Stomach (tissue), 9 donors: Measurements from ENCODE around the gene NKIRAS2. TPM values are rescaled to one million over a fixed set of nuclear protein-coding genes. Genes with fewer than 3 reads are reported as not detected.

Source experiments
- DNase-seq, 2 donors: peaks; one replicate each; pipeline versions ENCODE4 v3.0.0 to v3.0.0-alpha.2; 2013 to 2019
- H3K27ac ChIP-seq, 5 donors: fragments of 200-600 bp in 4 of 5; sonication (generic) in 4 of 5; one replicate each; pipeline ENCODE4 v1.5.1; 2013 to 2019; ENCODE audit warnings: mild to moderate bottlenecking in 1 of 5, moderate library complexity in 1 of 5
- H3K27me3 ChIP-seq, 3 donors: fragments of 200-600 bp; sonication (generic); one replicate each; pipeline ENCODE4 v1.5.1; 2017 to 2019; ENCODE audit warnings: mixed run types in 1 of 3
- H3K36me3 ChIP-seq, 4 donors: fragments of 200-600 bp; sonication (generic); 1 replicate in 3 of 4; 2 replicates in 1 of 4; pipeline ENCODE4 v1.5.1; 2016 to 2019
- H3K4me1 ChIP-seq, 4 donors: fragments of 200-600 bp; sonication (generic); one replicate each; pipeline ENCODE4 v1.5.1; 2016 to 2019
- H3K4me3 ChIP-seq, 4 donors: fragments of 200-600 bp; sonication (generic) in 3 of 4; one replicate each; pipeline ENCODE4 v1.5.1; 2016 to 2019; ENCODE audit warnings: mild to moderate bottlenecking in 1 of 4
- H3K9me3 ChIP-seq, 4 donors: fragments of 200-600 bp; sonication (generic); one replicate each; pipeline ENCODE4 v1.5.1; 2016 to 2019
- CTCF ChIP-seq, 7 experiments: fragments of 450-650 bp in 4 of 7; fragments of 200-600 bp in 3 of 7; sonication (generic) in 3 of 7; IDR thresholded peaks; one replicate each; pipeline ENCODE4 v1.5.1; 2016 to 2019; ENCODE audit warnings: antibody characterized with exemption in 7 of 7, control low read depth in 2 of 7, mild to moderate bottlenecking in 1 of 7
- EP300 ChIP-seq: sonication (generic); formaldehyde crosslinking; IDR thresholded peaks from one replicate; pipeline ENCODE4 v1.6.1; 2017; ENCODE audit warnings: antibody characterized with exemption
- POLR2A ChIP-seq, 4 donors: fragments of 450-650 bp; IDR thresholded peaks; one replicate each; pipeline ENCODE4 v1.6.1; 2016; ENCODE audit warnings: antibody characterized with exemption in 4 of 4, control low read depth in 2 of 4, mild to moderate bottlenecking in 1 of 4, moderate library complexity in 1 of 4
- POLR2AphosphoS5 ChIP-seq, 3 donors: sonication (generic); formaldehyde crosslinking; IDR thresholded peaks; one replicate each; pipeline ENCODE4 v1.6.1; 2016; ENCODE audit warnings: antibody characterized with exemption in 3 of 3
- WGBS, 5 donors: extraction: QIAGEN DNeasy Blood & Tissue Kit in 3 of 5; methylation state at CpG; one replicate each; pipeline versions ENCODE4 v1.1.5 to v1.1.7; 2013 to 2018; 5-methylcytosine and 5-hydroxymethylcytosine counted together
- intact Hi-C: fragments of 100-400 bp; cut with DNase I; formaldehyde crosslinking; loops from one replicate; pipeline ENCODE4 v1.15.1; 2023; ENCODE audit warnings: low total_unique reads
- polyA plus RNA-seq, 3 donors: library from polyadenylated mRNA; stranded (reverse); fragments of 200-250 nt; gene quantifications; one replicate each; pipeline ENCODE4 v1.2.3, GENCODE V29; 2013
- total RNA-seq, 5 donors: library from RNA; depleted of rRNA; stranded (reverse); fragments of >200 nt; gene quantifications; one replicate each; pipeline versions ENCODE4 v1.1.0 to v1.2.3, GENCODE V29; 2014 to 2016
- donor health status: healthy with polysubstance abuse.
- donor health status: Bipolar disorder and iron deficiency.
- donor health status: healthy.

The NKIRAS2 gene
- total and polyA plus RNA-seq, 8 donors = 7.5 to 28.5 (median 20.8) TPM

DNA sequence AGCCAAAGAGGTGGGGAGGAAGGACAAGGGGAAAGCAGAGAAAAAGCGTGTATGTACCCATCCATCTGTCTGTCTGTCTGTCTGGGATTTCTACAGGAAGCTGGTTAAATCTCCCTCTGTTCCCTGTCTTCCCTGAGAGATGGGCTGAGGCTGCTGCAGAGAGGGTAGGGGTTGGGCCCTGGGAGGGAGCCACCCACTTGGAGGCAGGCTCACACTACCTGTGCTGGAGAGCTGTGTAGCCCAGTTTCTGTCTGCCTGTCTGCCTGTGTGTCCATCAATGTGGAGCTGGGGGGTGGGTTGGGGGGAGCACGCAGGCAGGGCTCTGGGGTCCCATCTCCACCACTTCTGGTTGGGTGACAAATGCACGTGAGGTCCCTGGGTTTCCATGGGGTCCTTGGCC, 49.1 kb downstream of the NKIRAS2 start:
- no peaks in the 10 kb centered on the region for H3K9me3 ChIP-seq
- H3K4me3 ChIP-seq = no peak overlapping the region
- no peaks in the 10 kb centered on the region for H3K36me3 ChIP-seq
- peaks cover 0 to 45% (median 27%) of the 10 kb centered on the region in 3 donors for H3K27me3 ChIP-seq
- TF ChIP-seq CTCF (IDR thresholded peaks at IDR 0.05) = no peak
- TF ChIP-seq POLR2A (IDR thresholded peaks at IDR 0.05) = no peak
- no peak for TF ChIP-seq EP300
- no peak for TF ChIP-seq POLR2AphosphoS5 (IDR thresholded peaks at IDR 0.05)
- intact Hi-C loops = no loop called here
- H3K27ac ChIP-seq = no peak overlapping the region
- WGBS, 5 donors = 65 to 74% (median 71%) methylated on average over 2 to 3 of the region's 3 CpGs
- peaks cover 11 to 14% (median 12%) of the 10 kb centered on the region in 4 donors for H3K4me1 ChIP-seq
- DNase-seq = no peak

DNA sequence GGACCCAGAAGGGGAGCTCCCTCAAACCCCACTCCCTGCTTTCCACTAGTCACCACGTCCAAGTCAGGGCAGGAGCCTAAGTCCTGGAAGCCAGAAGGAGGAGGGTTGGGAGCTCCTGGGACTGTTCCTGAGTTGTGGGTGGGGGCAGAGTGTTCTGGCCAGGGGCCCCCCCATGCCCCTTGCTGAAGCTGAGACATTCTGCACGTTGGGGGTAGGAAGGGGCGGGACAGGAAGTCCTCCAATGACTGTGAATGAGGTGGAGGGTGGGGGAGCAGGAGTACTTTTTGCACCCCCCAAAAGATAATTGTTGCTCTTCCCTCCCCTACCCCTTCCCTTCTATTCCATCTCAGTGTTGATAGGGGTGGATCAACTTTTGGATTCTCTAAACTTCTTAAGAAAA, 51.9 kb downstream of the NKIRAS2 start:
- H3K4me3 ChIP-seq = peak overlapping the region in 3 of 4 donors; percentile 40 to 49 (median 40)
- no peak overlapping the region for H3K27ac ChIP-seq
- peaks cover 0 to 46% (median 27%) of the 10 kb centered on the region in 3 donors for H3K27me3 ChIP-seq
- 23 to 30% (median 28%) methylated on average over 3 of the region's 3 CpGs for WGBS, 5 donors
- intact Hi-C loops = no loop called here
- no peak for DNase-seq
- H3K4me1 ChIP-seq = peaks cover 11 to 14% (median 12%) of the 10 kb centered on the region in 4 donors
- H3K36me3 ChIP-seq = no peaks in the 10 kb centered on the region
- no peak for TF ChIP-seq POLR2AphosphoS5 (IDR thresholded peaks at IDR 0.05)
- no peak for TF ChIP-seq EP300
- TF ChIP-seq CTCF (IDR thresholded peaks at IDR 0.05) = no peak
- TF ChIP-seq POLR2A (IDR thresholded peaks at IDR 0.05) = no peak
- no peaks in the 10 kb centered on the region for H3K9me3 ChIP-seq

GRCh38 chr17:42072323-42073187, 52.7 kb downstream of the NKIRAS2 start:
- WGBS, 5 donors = 10 to 38% (median 14%) methylated on average over 9 to 67 of the region's 67 CpGs
- no peak overlapping the region for H3K27ac ChIP-seq
- peak; percentile 48 to 72 for DNase-seq
- H3K27me3 ChIP-seq = peaks cover 0 to 47% (median 27%) of the 10 kb centered on the region in 3 donors
- intact Hi-C loops = no loop called here
- TF ChIP-seq CTCF (IDR thresholded peaks at IDR 0.05) = peak in 1 of 7 experiments; percentile 10
- no peak for TF ChIP-seq EP300
- H3K9me3 ChIP-seq = no peaks in the 10 kb centered on the region
- peak overlapping the region; percentile 33 to 49 (median 40) for H3K4me3 ChIP-seq
- peaks cover 11 to 14% (median 12%) of the 10 kb centered on the region in 4 donors for H3K4me1 ChIP-seq
- H3K36me3 ChIP-seq = no peaks in the 10 kb centered on the region

Other genes with a start within 250 kb of the NKIRAS2 start
- gene JUP, start 233.4 kb upstream of the NKIRAS2 start, total RNA-seq = 100 to 1,000 TPM in 1 of 5 donors, 10 to 100 TPM in 4; 59.5 to 248 (median 84.8) TPM
- gene JUP, start 233.4 kb upstream of the NKIRAS2 start, polyA plus RNA-seq = 100 to 1,000 TPM in 2 of 3 donors, 10 to 100 TPM in 1; 85.7 to 163 (median 154) TPM
- gene P3H4, start 208.1 kb upstream of the NKIRAS2 start, total RNA-seq = 10 to 100 TPM in 3 of 5 donors, 1 to 10 TPM in 2; 4.0 to 64.6 (median 11.4) TPM
- 1 to 10 TPM; 4.7 to 7.3 (median 6.3) TPM for gene P3H4, start 208.1 kb upstream of the NKIRAS2 start, polyA plus RNA-seq
- gene FKBP10, start 207.1 kb upstream of the NKIRAS2 start, total RNA-seq = 10 to 100 TPM in 3 of 5 donors, 1 to 10 TPM in 2; 4.6 to 45.3 (median 20.1) TPM
- 10 to 100 TPM in 2 of 3 donors, 1 to 10 TPM in 1; 8.9 to 17.0 (median 12.8) TPM for gene FKBP10, start 207.1 kb upstream of the NKIRAS2 start, polyA plus RNA-seq
- gene NT5C3B, start 183.9 kb upstream of the NKIRAS2 start, total RNA-seq = 10 to 100 TPM in 4 of 5 donors, 1 to 10 TPM in 1; 9.8 to 79.5 (median 31.4) TPM
- 10 to 100 TPM; 70.6 to 80.7 (median 77.0) TPM for gene NT5C3B, start 183.9 kb upstream of the NKIRAS2 start, polyA plus RNA-seq
- 1 to 10 TPM in 1 of 5 donors, not detected in 4; 1.1 TPM for gene KLHL10, start 182.3 kb upstream of the NKIRAS2 start, total RNA-seq
- under 1 TPM in 1 of 3 donors, not detected in 2; 0.23 TPM for gene KLHL10, start 182.3 kb upstream of the NKIRAS2 start, polyA plus RNA-seq
- gene KLHL11, start 154.7 kb upstream of the NKIRAS2 start, total RNA-seq = 10 to 100 TPM in 3 of 5 donors, 1 to 10 TPM in 2; 1.8 to 26.4 (median 11.2) TPM
- gene KLHL11, start 154.7 kb upstream of the NKIRAS2 start, polyA plus RNA-seq = under 1 TPM; 0.43 to 0.87 (median 0.61) TPM
- gene ACLY, start 101.1 kb upstream of the NKIRAS2 start, total RNA-seq = 100 to 1,000 TPM in 1 of 5 donors, 10 to 100 TPM in 4; 29.8 to 121 (median 48.7) TPM
- gene ACLY, start 101.1 kb upstream of the NKIRAS2 start, polyA plus RNA-seq = 10 to 100 TPM; 19.8 to 23.8 (median 23.5) TPM
- 1 to 10 TPM in 1 of 5 donors, not detected in 4; 1.3 TPM for gene ODAD4, start 89.5 kb upstream of the NKIRAS2 start, total RNA-seq
- gene ODAD4, start 89.5 kb upstream of the NKIRAS2 start, polyA plus RNA-seq = 1 to 10 TPM in 1 of 3 donors, under 1 TPM in 2; 0.78 to 2.1 (median 0.81) TPM
- 10 to 100 TPM; 21.0 to 47.2 (median 30.7) TPM for gene CNP, start 53.3 kb upstream of the NKIRAS2 start, total RNA-seq
- 10 to 100 TPM; 27.3 to 29.1 (median 29.0) TPM for gene CNP, start 53.3 kb upstream of the NKIRAS2 start, polyA plus RNA-seq
- 100 to 1,000 TPM in 1 of 5 donors, 10 to 100 TPM in 4; 12.3 to 161 (median 61.6) TPM for gene DNAJC7, start 2.7 kb upstream of the NKIRAS2 start, total RNA-seq
- gene DNAJC7, start 2.7 kb upstream of the NKIRAS2 start, polyA plus RNA-seq = 10 to 100 TPM; 66.7 to 93.3 (median 74.5) TPM
- 1 to 10 TPM in 3 of 5 donors, not detected in 2; 1.8 to 5.2 (median 2.5) TPM for gene C17orf113, start 30.5 kb downstream of the NKIRAS2 start, total RNA-seq
- under 1 TPM; 0.31 to 0.92 (median 0.68) TPM for gene C17orf113, start 30.5 kb downstream of the NKIRAS2 start, polyA plus RNA-seq
- under 1 TPM in 1 of 5 donors, not detected in 4; 0.87 TPM for gene ZNF385C, start 78.4 kb downstream of the NKIRAS2 start, total RNA-seq
- gene ZNF385C, start 78.4 kb downstream of the NKIRAS2 start, polyA plus RNA-seq = 1 to 10 TPM in 1 of 3 donors, under 1 TPM in 2; 0.31 to 1.4 (median 0.53) TPM
- gene DHX58, start 92.6 kb downstream of the NKIRAS2 start, total RNA-seq = 10 to 100 TPM in 2 of 5 donors, 1 to 10 TPM in 3; 3.2 to 21.9 (median 9.8) TPM
- 10 to 100 TPM; 15.1 to 23.4 (median 20.3) TPM for gene DHX58, start 92.6 kb downstream of the NKIRAS2 start, polyA plus RNA-seq
- 100 to 1,000 TPM in 1 of 5 donors, 10 to 100 TPM in 4; 10.1 to 114 (median 74.7) TPM for gene KAT2A, start 101.3 kb downstream of the NKIRAS2 start, total RNA-seq
- 10 to 100 TPM; 25.0 to 90.2 (median 29.3) TPM for gene KAT2A, start 101.3 kb downstream of the NKIRAS2 start, polyA plus RNA-seq
- gene HSPB9, start 102.7 kb downstream of the NKIRAS2 start, total RNA-seq = not detected
- gene HSPB9, start 102.7 kb downstream of the NKIRAS2 start, polyA plus RNA-seq = under 1 TPM; 0.25 to 0.61 (median 0.35) TPM
- gene RAB5C, start 134.9 kb downstream of the NKIRAS2 start, total RNA-seq = 100 to 1,000 TPM in 1 of 5 donors, 10 to 100 TPM in 4; 26.8 to 105 (median 69.2) TPM
- 100 to 1,000 TPM in 2 of 3 donors, 10 to 100 TPM in 1; 67.0 to 225 (median 170) TPM for gene RAB5C, start 134.9 kb downstream of the NKIRAS2 start, polyA plus RNA-seq
- gene KCNH4, start 161.1 kb downstream of the NKIRAS2 start, total RNA-seq = not detected
- gene KCNH4, start 161.1 kb downstream of the NKIRAS2 start, polyA plus RNA-seq = not detected
- not detected for gene HCRT, start 165.4 kb downstream of the NKIRAS2 start, total RNA-seq
- not detected for gene HCRT, start 165.4 kb downstream of the NKIRAS2 start, polyA plus RNA-seq
- gene GHDC, start 174.4 kb downstream of the NKIRAS2 start, total RNA-seq = 10 to 100 TPM in 3 of 5 donors, 1 to 10 TPM in 1, not detected in 1; 7.1 to 43.2 (median 13.5) TPM
- gene GHDC, start 174.4 kb downstream of the NKIRAS2 start, polyA plus RNA-seq = 10 to 100 TPM; 11.3 to 14.5 (median 13.9) TPM